ENCODE results near the gene NOTUM.

NOTUM gene

DNA sequence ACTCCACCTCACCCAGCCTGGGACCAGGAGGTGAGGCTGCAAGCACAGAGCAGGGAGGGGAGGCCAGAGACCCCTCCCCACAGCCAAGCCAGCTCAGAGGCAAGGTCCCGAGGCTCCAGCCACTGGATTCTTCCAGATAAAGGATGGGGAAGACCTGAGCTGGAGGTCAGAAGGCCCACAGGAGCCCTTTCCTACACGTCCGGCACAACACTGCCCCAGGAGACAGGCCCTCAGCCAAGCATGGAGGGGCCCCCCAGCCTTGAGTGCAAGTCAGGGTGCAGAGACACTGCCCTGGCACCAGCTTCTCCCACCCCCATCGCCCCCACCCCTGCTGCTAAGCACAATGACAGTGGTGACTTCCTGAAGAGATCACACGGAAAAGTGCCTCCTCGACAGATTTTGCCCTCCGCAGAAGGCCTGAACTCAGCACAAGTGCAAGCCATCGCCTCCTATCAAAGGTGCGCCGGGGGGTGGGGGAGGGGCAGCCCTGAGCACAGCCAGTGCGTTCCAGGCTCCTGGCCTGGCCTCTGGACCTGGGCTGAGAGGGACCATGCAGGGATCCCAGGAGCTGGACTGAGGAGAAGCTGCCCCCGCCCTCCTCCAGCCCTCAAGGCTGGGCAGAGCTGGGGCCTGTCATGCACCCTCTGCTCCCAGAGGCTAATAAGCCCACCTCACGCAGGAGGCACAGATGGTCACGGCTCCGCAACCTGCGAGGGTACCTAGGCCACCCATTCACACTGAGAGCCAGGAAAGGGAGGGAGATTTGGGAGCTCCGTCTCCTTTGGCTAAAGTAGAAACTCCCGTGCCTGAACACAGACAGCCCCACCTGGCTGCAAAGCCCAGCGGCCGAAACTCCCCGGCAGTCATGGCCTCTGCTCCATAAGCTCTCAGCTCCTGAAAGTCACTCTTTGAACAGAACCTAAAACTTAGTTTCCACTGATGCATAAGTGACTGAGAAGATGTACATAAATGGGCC, 36.1 kb downstream of the NOTUM start:
- Histone ChIP-seq H3K9me3 (ENCODE audit: insufficient read depth, low read length) (no peaks in the 10 kb centered on the region), H3K9ac (ENCODE audit: insufficient read length, low read depth) (peak overlapping the region; percentile 90), H3K4me3 (ENCODE audit: insufficient read length, low read depth) (peak overlapping the region; percentile 42), H3K27me3 (ENCODE audit: insufficient read depth, insufficient read length) (peaks cover 10% of the 10 kb centered on the region), H3K36me3 (ENCODE audit: insufficient read depth, insufficient read length, low read length) (peaks cover 41% of the 10 kb centered on the region), H3K4me1 (ENCODE audit: insufficient read depth, insufficient read length) (peaks cover 50% of the 10 kb centered on the region)
- DNase-seq (ENCODE audit: low read depth, low spot score), result no peak
- TF ChIP-seq ZNF274 (IDR thresholded peaks at IDR 0.05; ENCODE audit: low read depth, low read length) (no peak), YY1 (IDR thresholded peaks at IDR 0.05; ENCODE audit: insufficient read depth, insufficient read length) (no peak), SUZ12 (IDR thresholded peaks at IDR 0.05; ENCODE audit: extremely low read depth, insufficient read depth, insufficient read length) (no peak)

GRCh38 chr17:81923302-81924260, 37.4 kb downstream of the NOTUM start:
- Histone ChIP-seq H3K36me3 (ENCODE audit: insufficient read depth, insufficient read length, low read length) (peaks cover 48% of the 10 kb centered on the region), H3K9me3 (ENCODE audit: insufficient read depth, low read length) (no peaks in the 10 kb centered on the region), H3K27me3 (ENCODE audit: insufficient read depth, insufficient read length) (peaks cover 5% of the 10 kb centered on the region), H3K4me3 (ENCODE audit: insufficient read length, low read depth) (peak overlapping the region; percentile 42), H3K4me1 (ENCODE audit: insufficient read depth, insufficient read length) (peaks cover 43% of the 10 kb centered on the region), H3K9ac (ENCODE audit: insufficient read length, low read depth) (peak overlapping the region; percentile 82)
- no peak for TF ChIP-seq YY1 (IDR thresholded peaks at IDR 0.05; ENCODE audit: insufficient read depth, insufficient read length)
- TF ChIP-seq ZNF274 (IDR thresholded peaks at IDR 0.05; ENCODE audit: low read depth, low read length), result no peak
- no peak for TF ChIP-seq SUZ12 (IDR thresholded peaks at IDR 0.05; ENCODE audit: extremely low read depth, insufficient read depth, insufficient read length)
- no peak for DNase-seq (ENCODE audit: low read depth, low spot score)

- H3K4me1 ChIP-seq (ENCODE audit: insufficient read depth, insufficient read length), result peaks cover 41% of the 10 kb centered on the region
- peak overlapping the region; percentile 39 for H3K4me3 ChIP-seq (ENCODE audit: insufficient read length, low read depth)
- H3K9ac ChIP-seq (ENCODE audit: insufficient read length, low read depth), result peak overlapping the region; percentile 82
- TF ChIP-seq SUZ12 (IDR thresholded peaks at IDR 0.05; ENCODE audit: extremely low read depth, insufficient read depth, insufficient read length) (no peak), YY1 (IDR thresholded peaks at IDR 0.05; ENCODE audit: insufficient read depth, insufficient read length) (no peak), ZNF274 (IDR thresholded peaks at IDR 0.05; ENCODE audit: low read depth, low read length) (no peak)
- DNase-seq (ENCODE audit: low read depth, low spot score), result no peak
- no peaks in the 10 kb centered on the region for H3K9me3 ChIP-seq (ENCODE audit: insufficient read depth, low read length)
- H3K36me3 ChIP-seq (ENCODE audit: insufficient read depth, insufficient read length, low read length), result peaks cover 48% of the 10 kb centered on the region
- H3K27me3 ChIP-seq (ENCODE audit: insufficient read depth, insufficient read length), result no peaks in the 10 kb centered on the region
Observed at GRCh38 chr17:81922566-81923301, 38.3 kb downstream of the NOTUM start.

DNA sequence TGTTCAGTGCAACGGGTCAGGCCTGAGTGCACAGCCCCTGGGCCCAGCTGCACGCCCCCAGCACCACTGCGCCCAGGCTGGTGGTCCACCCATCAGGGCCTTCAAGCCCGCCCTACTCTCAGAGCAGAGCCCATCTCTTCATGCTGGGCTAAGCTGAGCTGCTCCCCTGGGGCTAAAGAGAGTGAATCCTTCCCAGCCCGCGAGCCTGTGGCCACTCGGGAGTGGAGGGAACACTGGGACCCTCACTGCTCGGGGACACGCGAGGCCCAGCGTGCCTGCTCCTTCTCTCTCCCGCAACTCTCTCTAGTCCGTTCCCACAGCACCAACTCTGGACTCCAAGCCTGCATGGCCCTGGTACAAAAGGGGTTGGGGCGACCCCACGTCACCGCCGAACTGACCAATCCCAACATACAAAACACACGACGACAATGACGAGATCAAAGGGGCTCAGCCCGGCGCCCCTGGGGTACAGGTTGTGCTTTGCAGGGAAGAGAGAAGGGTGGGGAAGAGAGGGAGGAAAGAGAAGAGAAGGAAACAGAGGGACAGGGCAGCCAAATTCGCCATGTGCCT, 38.9 kb downstream of the NOTUM start:
- no peak for DNase-seq (ENCODE audit: low read depth, low spot score)
- no peaks in the 10 kb centered on the region for H3K27me3 ChIP-seq (ENCODE audit: insufficient read depth, insufficient read length)
- no peak for TF ChIP-seq ZNF274 (IDR thresholded peaks at IDR 0.05; ENCODE audit: low read depth, low read length)
- TF ChIP-seq SUZ12 (IDR thresholded peaks at IDR 0.05; ENCODE audit: extremely low read depth, insufficient read depth, insufficient read length), result no peak
- TF ChIP-seq YY1 (IDR thresholded peaks at IDR 0.05; ENCODE audit: insufficient read depth, insufficient read length), result no peak
- peak overlapping the region; percentile 82 for H3K9ac ChIP-seq (ENCODE audit: insufficient read length, low read depth)
- no peaks in the 10 kb centered on the region for H3K9me3 ChIP-seq (ENCODE audit: insufficient read depth, low read length)
- peaks cover 50% of the 10 kb centered on the region for H3K36me3 ChIP-seq (ENCODE audit: insufficient read depth, insufficient read length, low read length)
- H3K4me1 ChIP-seq (ENCODE audit: insufficient read depth, insufficient read length), result peaks cover 43% of the 10 kb centered on the region
- H3K4me3 ChIP-seq (ENCODE audit: insufficient read length, low read depth), result no peak overlapping the region

GRCh38 chr17:81921537-81921862, 39.5 kb downstream of the NOTUM start:
- no peak for DNase-seq (ENCODE audit: low read depth, low spot score)
- H3K27me3 ChIP-seq (ENCODE audit: insufficient read depth, insufficient read length), result no peaks in the 10 kb centered on the region
- TF ChIP-seq YY1 (IDR thresholded peaks at IDR 0.05; ENCODE audit: insufficient read depth, insufficient read length) (no peak), SUZ12 (IDR thresholded peaks at IDR 0.05; ENCODE audit: extremely low read depth, insufficient read depth, insufficient read length) (no peak), ZNF274 (IDR thresholded peaks at IDR 0.05; ENCODE audit: low read depth, low read length) (no peak)
- peaks cover 52% of the 10 kb centered on the region for H3K36me3 ChIP-seq (ENCODE audit: insufficient read depth, insufficient read length, low read length)
- H3K9me3 ChIP-seq (ENCODE audit: insufficient read depth, low read length), result no peaks in the 10 kb centered on the region
- no peak overlapping the region for H3K9ac ChIP-seq (ENCODE audit: insufficient read length, low read depth)
- peaks cover 47% of the 10 kb centered on the region for H3K4me1 ChIP-seq (ENCODE audit: insufficient read depth, insufficient read length)
- no peak overlapping the region for H3K4me3 ChIP-seq (ENCODE audit: insufficient read length, low read depth)

Data from NT2/D1 (cell line).